SU-DHL-6 (cell line): ENCODE data around the gene CNP.

Experiments used
- EZH2phosphoT487 ChIP-seq: fragments of 200-600 bp; sonication (generic), shearing (Covaris generic); conservative IDR thresholded peaks from 2 replicates; pipeline ENCODE4 v1.6.1; 2018; ENCODE audit warnings: mild to moderate bottlenecking, antibody characterized with exemption, low read length, moderate library complexity, mixed read lengths
- TF ChIP-seq, protein P1 (sequence below): fragments of 200-600 bp; sonication (generic); IDR thresholded peaks from one replicate; pipeline ENCODE4 v1.5.1; 2017; ENCODE audit warnings: antibody characterized with exemption, mild to moderate bottlenecking, low read length, moderate library complexity; ENCODE audit not compliant: insufficient read depth, poor library complexity, severe bottlenecking

DNA sequence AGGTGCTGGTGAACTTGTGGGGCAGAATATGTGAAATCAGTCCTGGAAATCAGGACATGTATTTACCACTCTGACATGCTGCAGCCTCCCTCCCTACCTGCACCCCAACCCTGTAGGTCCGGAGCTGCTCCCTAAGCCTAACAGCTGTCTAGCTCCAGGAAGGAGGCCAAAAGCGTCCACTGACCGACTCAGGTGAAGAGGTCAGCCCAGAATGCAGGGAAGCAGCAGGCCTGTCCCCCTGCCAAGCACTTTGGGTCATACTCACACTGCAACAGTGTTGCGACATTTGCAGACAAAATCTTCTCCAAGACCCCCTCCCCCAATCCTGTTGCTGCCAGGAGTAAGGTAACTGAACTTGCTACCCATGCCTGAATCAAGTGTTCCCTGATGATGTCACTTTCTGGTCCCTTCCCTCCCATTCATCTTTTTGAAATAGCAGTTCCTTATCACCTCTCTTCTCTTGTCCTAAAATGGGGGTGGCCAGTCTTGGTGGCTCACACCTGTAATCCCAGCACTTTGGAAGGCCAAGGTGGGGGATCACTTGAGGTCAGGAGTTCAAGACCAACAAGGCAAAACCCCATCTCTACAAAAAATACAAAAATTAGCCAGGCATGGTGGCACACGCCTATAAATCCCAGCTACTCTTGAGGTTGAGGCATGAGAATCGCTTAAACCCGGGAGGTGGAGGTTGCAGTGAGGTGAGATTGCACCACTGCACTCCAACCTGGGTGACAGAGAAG lies 46.6 kb upstream of the CNP start:
- TF ChIP-seq, protein P1, sequence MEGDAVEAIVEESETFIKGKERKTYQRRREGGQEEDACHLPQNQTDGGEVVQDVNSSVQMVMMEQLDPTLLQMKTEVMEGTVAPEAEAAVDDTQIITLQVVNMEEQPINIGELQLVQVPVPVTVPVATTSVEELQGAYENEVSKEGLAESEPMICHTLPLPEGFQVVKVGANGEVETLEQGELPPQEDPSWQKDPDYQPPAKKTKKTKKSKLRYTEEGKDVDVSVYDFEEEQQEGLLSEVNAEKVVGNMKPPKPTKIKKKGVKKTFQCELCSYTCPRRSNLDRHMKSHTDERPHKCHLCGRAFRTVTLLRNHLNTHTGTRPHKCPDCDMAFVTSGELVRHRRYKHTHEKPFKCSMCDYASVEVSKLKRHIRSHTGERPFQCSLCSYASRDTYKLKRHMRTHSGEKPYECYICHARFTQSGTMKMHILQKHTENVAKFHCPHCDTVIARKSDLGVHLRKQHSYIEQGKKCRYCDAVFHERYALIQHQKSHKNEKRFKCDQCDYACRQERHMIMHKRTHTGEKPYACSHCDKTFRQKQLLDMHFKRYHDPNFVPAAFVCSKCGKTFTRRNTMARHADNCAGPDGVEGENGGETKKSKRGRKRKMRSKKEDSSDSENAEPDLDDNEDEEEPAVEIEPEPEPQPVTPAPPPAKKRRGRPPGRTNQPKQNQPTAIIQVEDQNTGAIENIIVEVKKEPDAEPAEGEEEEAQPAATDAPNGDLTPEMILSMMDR, result no peak
- TF ChIP-seq EZH2phosphoT487, result no peak
